ENCODE measurements around the gene POP7.

POP7 gene

DNA sequence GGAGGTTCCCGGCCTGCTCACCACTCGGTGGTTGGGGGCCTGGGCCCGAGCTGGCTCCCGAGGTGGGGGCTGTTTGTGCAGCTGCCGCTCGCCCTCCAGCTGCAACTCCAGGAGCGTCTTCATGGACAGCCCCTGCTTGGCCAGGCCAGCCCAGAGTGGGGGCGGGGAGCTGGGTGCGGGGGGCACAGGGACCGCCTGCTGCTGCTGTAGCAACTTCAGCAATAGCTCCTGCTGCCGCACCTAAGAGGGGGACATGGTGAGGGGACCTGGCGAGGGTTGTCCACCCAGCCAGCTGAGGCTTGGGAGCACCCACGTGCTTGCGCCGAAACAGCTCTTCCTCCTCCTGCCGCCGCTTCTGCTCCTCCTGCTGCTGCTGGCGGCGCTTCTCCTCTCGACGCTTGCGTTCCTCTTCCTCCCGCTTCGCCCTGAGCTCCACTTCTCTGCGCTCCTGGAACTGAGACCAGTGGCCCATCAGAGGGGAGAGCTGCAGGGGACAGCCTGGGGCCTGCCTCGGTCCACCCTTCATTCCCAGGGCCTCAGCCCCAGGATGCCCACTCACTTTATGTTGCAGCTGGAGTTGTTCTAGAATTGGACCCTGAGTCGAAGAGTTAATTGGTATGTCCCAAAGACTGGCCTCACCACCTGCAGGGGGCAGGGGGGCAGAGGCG, 22.8 kb upstream of the POP7 start:
- no peaks in the 10 kb centered on the region for H3K27me3 ChIP-seq (replicated peaks; ENCODE audit: control insufficient read depth, insufficient read depth, low read length)
- H3K36me3 ChIP-seq (ENCODE audit: control insufficient read depth, insufficient read depth, low read length), result peaks cover 54% of the 10 kb centered on the region
- DNase-seq (ENCODE audit: extremely low read depth, insufficient read length), result no peak
- TF ChIP-seq, protein P1, sequence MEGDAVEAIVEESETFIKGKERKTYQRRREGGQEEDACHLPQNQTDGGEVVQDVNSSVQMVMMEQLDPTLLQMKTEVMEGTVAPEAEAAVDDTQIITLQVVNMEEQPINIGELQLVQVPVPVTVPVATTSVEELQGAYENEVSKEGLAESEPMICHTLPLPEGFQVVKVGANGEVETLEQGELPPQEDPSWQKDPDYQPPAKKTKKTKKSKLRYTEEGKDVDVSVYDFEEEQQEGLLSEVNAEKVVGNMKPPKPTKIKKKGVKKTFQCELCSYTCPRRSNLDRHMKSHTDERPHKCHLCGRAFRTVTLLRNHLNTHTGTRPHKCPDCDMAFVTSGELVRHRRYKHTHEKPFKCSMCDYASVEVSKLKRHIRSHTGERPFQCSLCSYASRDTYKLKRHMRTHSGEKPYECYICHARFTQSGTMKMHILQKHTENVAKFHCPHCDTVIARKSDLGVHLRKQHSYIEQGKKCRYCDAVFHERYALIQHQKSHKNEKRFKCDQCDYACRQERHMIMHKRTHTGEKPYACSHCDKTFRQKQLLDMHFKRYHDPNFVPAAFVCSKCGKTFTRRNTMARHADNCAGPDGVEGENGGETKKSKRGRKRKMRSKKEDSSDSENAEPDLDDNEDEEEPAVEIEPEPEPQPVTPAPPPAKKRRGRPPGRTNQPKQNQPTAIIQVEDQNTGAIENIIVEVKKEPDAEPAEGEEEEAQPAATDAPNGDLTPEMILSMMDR (IDR thresholded peaks at IDR 0.05; ENCODE audit: insufficient read depth, low read length, poor library complexity, severe bottlenecking), result no peak
- H3K4me3 ChIP-seq (replicated peaks; ENCODE audit: low read depth, low read length), result no peak overlapping the region

DNA sequence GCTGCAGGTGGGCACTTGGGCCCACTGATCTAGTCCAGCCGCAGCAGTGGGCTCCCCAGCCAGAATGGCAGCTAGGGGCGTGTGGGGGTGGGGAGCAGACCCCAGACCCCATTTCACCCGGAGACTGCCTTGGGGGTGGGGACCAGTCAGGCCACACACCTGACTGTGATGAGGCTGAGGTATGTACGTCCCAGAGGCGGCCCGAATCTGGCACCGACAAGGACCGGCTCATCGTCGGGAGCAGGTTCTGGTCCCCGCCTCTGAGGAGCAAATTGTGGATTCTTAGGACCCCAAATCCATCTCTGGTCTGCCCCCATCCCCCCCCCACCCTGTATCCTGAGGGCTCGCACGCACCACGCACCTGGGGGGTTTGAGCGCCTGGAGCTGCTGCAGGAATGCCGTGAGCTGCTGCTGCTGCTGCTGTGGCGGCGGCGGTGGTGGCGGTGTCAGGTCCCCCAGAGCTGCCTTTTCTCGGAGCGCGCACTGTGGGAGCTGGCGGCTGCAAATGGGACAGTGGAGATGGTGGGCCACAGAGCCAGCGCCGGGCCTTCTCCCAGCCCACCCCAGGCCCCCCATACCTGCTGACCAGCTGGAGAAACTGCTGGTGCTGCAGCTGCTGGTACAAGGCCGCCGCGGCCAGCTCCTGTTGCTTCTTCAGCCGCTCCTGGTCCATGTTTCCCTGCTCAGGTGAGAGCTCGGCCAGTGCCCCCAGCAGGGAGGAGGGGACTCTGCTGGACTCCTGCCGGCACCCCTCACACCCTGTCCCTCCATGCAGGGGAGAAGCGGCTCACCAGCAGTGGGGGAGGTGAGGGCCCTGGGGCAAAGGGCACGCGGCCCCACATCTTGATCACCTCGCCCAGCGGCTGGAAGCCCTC, 22.0 kb upstream of the POP7 start:
- TF ChIP-seq, protein P1 (IDR thresholded peaks at IDR 0.05; ENCODE audit: insufficient read depth, low read length, poor library complexity, severe bottlenecking), result no peak
- H3K36me3 ChIP-seq (ENCODE audit: control insufficient read depth, insufficient read depth, low read length), result peaks cover 54% of the 10 kb centered on the region

DNA sequence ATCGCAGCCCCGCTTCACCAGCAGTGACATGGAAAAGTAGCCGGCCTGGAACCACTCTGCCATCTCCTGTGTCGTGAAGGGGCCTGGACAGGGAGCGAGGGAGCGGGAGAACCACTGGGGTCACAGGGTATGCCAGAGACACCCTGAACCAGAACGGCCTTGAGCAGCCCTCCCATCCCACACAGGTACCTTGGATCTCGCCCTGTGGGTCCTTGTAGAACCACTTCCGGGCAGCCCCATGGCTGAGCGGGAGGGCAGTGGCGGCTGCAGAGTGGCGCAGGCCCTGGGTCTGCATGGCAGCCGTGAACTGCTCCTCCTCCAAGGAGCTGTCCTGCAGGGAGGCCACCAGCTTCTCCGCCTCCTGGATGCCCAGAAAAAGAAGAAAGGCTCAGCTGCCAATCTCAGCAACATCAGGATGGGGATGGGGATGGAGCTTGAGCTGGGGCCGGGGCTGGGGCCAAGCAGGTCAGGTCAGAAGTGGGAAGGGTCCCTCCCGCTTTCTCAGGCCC, 21.3 kb upstream of the POP7 start:
- DNase-seq (ENCODE audit: extremely low read depth, insufficient read length), result no peak
- Histone ChIP-seq H3K36me3 (ENCODE audit: control insufficient read depth, insufficient read depth, low read length) (peaks cover 53% of the 10 kb centered on the region), H3K27me3 (replicated peaks; ENCODE audit: control insufficient read depth, insufficient read depth, low read length) (no peaks in the 10 kb centered on the region), H3K4me3 (replicated peaks; ENCODE audit: low read depth, low read length) (no peak overlapping the region)
- TF ChIP-seq, protein P1 (IDR thresholded peaks at IDR 0.05; ENCODE audit: insufficient read depth, low read length, poor library complexity, severe bottlenecking), result no peak

More for the DNA sequence above, 22.0 kb upstream of the POP7 start:
- DNase-seq (ENCODE audit: extremely low read depth, insufficient read length), result no peak
- Histone ChIP-seq H3K27me3 (replicated peaks; ENCODE audit: control insufficient read depth, insufficient read depth, low read length) (no peaks in the 10 kb centered on the region), H3K4me3 (replicated peaks; ENCODE audit: low read depth, low read length) (no peak overlapping the region)

DNA sequence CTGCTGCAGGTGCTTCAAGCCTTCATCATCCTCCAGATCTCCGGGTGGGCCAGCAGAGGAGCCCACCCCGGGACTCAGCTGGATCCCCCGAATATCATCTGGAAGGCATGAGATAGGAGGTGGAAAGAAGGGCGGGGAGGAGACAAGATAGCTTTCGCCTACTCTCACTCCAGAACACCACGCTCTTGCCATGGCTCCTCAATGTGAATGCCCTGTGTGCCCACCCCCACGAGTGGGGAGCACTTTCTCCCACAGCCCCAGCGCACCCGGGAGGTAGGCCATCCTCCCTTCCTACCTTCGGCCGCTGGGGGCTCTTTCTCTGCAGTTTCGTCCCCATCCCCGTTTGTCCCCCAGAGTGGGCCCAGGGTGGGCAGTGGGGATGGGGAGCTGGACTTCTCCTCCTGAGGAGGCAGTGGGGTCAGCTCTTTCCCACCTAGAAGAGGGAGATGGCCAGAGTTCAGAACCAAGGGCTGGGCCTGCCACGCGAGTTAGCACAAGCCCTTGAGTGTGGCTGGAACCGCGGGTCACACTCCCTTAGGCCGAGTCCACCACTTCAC, 20.8 kb upstream of the POP7 start:
- Histone ChIP-seq H3K27me3 (replicated peaks; ENCODE audit: control insufficient read depth, insufficient read depth, low read length) (no peaks in the 10 kb centered on the region), H3K36me3 (ENCODE audit: control insufficient read depth, insufficient read depth, low read length) (peaks cover 52% of the 10 kb centered on the region), H3K4me3 (replicated peaks; ENCODE audit: low read depth, low read length) (no peak overlapping the region)
- TF ChIP-seq, protein P1 (IDR thresholded peaks at IDR 0.05; ENCODE audit: insufficient read depth, low read length, poor library complexity, severe bottlenecking), result no peak
- no peak for DNase-seq (ENCODE audit: extremely low read depth, insufficient read length)

DNA sequence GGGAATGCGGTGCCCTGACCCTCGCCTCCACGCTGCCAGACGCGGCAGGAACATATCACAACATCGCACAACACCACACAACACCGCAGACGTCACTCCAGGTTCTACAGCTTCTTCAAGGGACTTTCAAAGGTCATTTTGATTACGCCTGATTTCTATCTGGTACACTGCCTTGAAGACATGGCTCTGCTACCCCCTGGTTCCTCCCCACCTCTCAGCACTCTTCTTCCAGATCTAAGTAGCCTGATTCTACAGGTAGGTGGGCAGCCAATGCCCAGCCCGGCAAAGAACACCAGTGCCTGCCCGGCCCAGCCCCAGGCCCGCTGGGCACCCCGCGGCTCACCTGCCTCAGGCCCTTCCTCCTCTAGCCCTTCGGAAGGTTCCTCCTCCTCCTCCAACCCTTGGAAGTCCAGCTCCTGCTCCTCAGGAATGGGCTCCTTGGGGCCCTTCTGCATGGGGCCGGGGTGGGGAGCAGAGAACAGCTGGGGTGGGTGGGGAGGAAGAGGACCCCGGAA, 20.2 kb upstream of the POP7 start:
- H3K4me3 ChIP-seq (replicated peaks; ENCODE audit: low read depth, low read length), result no peak overlapping the region
- no peak for DNase-seq (ENCODE audit: extremely low read depth, insufficient read length)
- TF ChIP-seq, protein P1 (IDR thresholded peaks at IDR 0.05; ENCODE audit: insufficient read depth, low read length, poor library complexity, severe bottlenecking), result no peak
- peaks cover 46% of the 10 kb centered on the region for H3K36me3 ChIP-seq (ENCODE audit: control insufficient read depth, insufficient read depth, low read length)
- H3K27me3 ChIP-seq (replicated peaks; ENCODE audit: control insufficient read depth, insufficient read depth, low read length), result no peaks in the 10 kb centered on the region
